Measurements from ENCODE around the gene KLHL33.

KLHL33 gene

GRCh38 chr14:20427231-20428009 is 8.5 kb downstream of the KLHL33 start:
- H3K4me1 ChIP-seq (ENCODE audit: control insufficient read depth, insufficient read depth, low read length), result no peaks in the 10 kb centered on the region
- ChIA-PET CTCF (interaction anchor here (2.4 kb wide), 1 partner anchor 12 kb away, joined by 11 read pairs; no protein-coding TSS in a partner anchor), POLR2A (no interaction called here)
- H3K9me3 ChIP-seq (ENCODE audit: control insufficient read depth, insufficient read depth, low read depth, low read length), result no peaks in the 10 kb centered on the region
- no peak overlapping the region for H3K4me3 ChIP-seq (ENCODE audit: low read depth, low read length)
- no peaks in the 10 kb centered on the region for H3K36me3 ChIP-seq (ENCODE audit: control insufficient read depth in 2 of 2, insufficient read depth in 1 of 2, low read length in 2 of 2)
- no peak overlapping the region for H3K27ac ChIP-seq (ENCODE audit: extremely low read depth, low read depth, low read length)
- TF ChIP-seq ZNF398 (tag by site-specific recombination; IDR thresholded peaks at IDR 0.05) (no peak), ZNF416 (tag by site-specific recombination; IDR thresholded peaks at IDR 0.05) (no peak), ZNF555 (tag by site-specific recombination; conservative IDR thresholded peaks at IDR 0.05) (no peak), ZNF600 (tag by site-specific recombination; IDR thresholded peaks at IDR 0.05) (0 out of 2 replicates have a peak, but pooled peaks have one; percentile 15), ZNF221 (tag by site-specific recombination; IDR thresholded peaks at IDR 0.05; ENCODE audit: borderline replicate concordance) (no peak), ZNF449 (tag by site-specific recombination; IDR thresholded peaks at IDR 0.05) (no peak), MZF1 (tag by site-specific recombination; IDR thresholded peaks at IDR 0.05; ENCODE audit: borderline replicate concordance) (no peak), PRDM10 (tag by site-specific recombination; IDR thresholded peaks at IDR 0.05) (peak; percentile 92), ATF2 (tag by site-specific recombination; IDR thresholded peaks at IDR 0.05; ENCODE audit: low read depth) (no peak), ZFP3 (tag by site-specific recombination; IDR thresholded peaks at IDR 0.05; ENCODE audit: low read depth) (no peak), ZNF626 (tag by site-specific recombination; IDR thresholded peaks at IDR 0.05) (no peak), ZBTB8A (tag by site-specific recombination; IDR thresholded peaks at IDR 0.05) (no peak), ZNF112 (tag by site-specific recombination; IDR thresholded peaks at IDR 0.05) (no peak), ZNF777 (tag by site-specific recombination; IDR thresholded peaks at IDR 0.05; ENCODE audit: borderline replicate concordance) (no peak), BCL11B (tag by site-specific recombination; IDR thresholded peaks at IDR 0.05; ENCODE audit: low read depth) (no peak), MYNN (tag by site-specific recombination; IDR thresholded peaks at IDR 0.05; ENCODE audit: borderline replicate concordance) (no peak), ZNF701 (tag by site-specific recombination; IDR thresholded peaks at IDR 0.05) (no peak), ZNF175 (tag by site-specific recombination; IDR thresholded peaks at IDR 0.05) (no peak), ZSCAN5A (tag by site-specific recombination; IDR thresholded peaks at IDR 0.05) (no peak), ZNF169 (tag by site-specific recombination; IDR thresholded peaks at IDR 0.05) (no peak), ZNF266 (tag by site-specific recombination; IDR thresholded peaks at IDR 0.05; ENCODE audit: low read depth) (no peak), GLI4 (tag by site-specific recombination; IDR thresholded peaks at IDR 0.05) (no peak), ZSCAN18 (tag by site-specific recombination; IDR thresholded peaks at IDR 0.05) (no peak), SCRT1 (tag by site-specific recombination; IDR thresholded peaks at IDR 0.05; ENCODE audit: borderline replicate concordance) (no peak)
